BLaER1 treated with 17β-estradiol and CSF1 and Interleukin-3, amounts not matched to agents 10 nM and 100 nM (cell line): Measurements from ENCODE around the gene VPS37B.

Experiments
- H3K27ac ChIP-seq, 11 experiments: shearing (Covaris generic); formaldehyde crosslinking; 2 replicates each; pipeline ENCODE4 v1.8.1; 2022
- H3K27me3 ChIP-seq, 11 experiments: shearing (Covaris generic); formaldehyde crosslinking; 2 replicates each; pipeline ENCODE4 v1.8.1; 2022
- H3K36me3 ChIP-seq, 11 experiments: shearing (Covaris generic); formaldehyde crosslinking; 2 replicates each; pipeline ENCODE4 v1.8.1; 2022
- H3K4me1 ChIP-seq, 10 experiments: shearing (Covaris generic); formaldehyde crosslinking; 2 replicates each; pipeline ENCODE4 v1.8.1; 2022
- H3K4me2 ChIP-seq, 11 experiments: shearing (Covaris generic); formaldehyde crosslinking; 2 replicates each; pipeline ENCODE4 v1.8.1; 2022
- H3K4me3 ChIP-seq, 10 experiments: shearing (Covaris generic); formaldehyde crosslinking; 2 replicates each; pipeline ENCODE4 v1.8.1; 2022
- H3K9ac ChIP-seq, 11 experiments: shearing (Covaris generic); formaldehyde crosslinking; 2 replicates each; pipeline ENCODE4 v1.8.1; 2022
- H3K9me3 ChIP-seq, 11 experiments: shearing (Covaris generic); formaldehyde crosslinking; replicated peaks in 1 of 11; 2 replicates each; pipeline ENCODE4 v1.8.1; 2022
- H4K20me1 ChIP-seq, 11 experiments: shearing (Covaris generic); formaldehyde crosslinking; 2 replicates each; pipeline ENCODE4 v1.8.1; 2022
- Cebpa-rat ChIP-seq, 11 experiments: shearing (Covaris generic); IDR thresholded peaks; 2 replicates each; pipeline ENCODE4 v1.8.1; 2022

The VPS37B gene

GRCh38 chr12:122836027-122836921 is 59.6 kb downstream of the VPS37B start:
- Histone ChIP-seq H3K27me3 (peaks cover 0 to 21% (median 0%) of the 10 kb centered on the region in 11 experiments; a peak in 3 of 22 replicates), H3K4me3 (peak overlapping the region; percentile 67 to 91 (median 79)), H4K20me1 (peaks cover 0 to 46% (median 0%) of the 10 kb centered on the region in 11 experiments; a peak in 9 of 22 replicates)

DNA sequence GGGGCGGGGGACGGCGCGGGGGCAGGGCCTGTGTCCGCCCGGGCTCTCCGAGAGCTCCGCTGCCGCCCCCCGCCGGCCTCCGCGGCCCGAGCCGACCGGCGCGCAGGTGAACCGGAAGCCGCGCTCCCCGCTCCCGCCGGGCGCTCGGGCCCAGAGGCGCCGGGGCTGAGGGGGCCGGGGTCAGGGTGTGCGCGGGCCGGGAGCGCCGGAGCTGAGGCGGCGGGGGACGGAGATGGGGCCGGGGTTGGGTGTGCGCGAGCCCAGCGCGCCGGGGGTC is 60.2 kb downstream of the VPS37B start:
- Histone ChIP-seq H3K4me2 (peak overlapping the region; percentile 81 to 99 (median 95)), H3K27me3 (peaks cover 0 to 21% (median 0%) of the 10 kb centered on the region in 11 experiments; a peak in 3 of 22 replicates), H3K4me1 (peaks cover 16 to 57% (median 49%) of the 10 kb centered on the region in 10 experiments), H3K4me3 (peak overlapping the region; percentile 67 to 91 (median 79)), H3K36me3 (peaks cover 0 to 21% (median 0%) of the 10 kb centered on the region in 11 experiments; a peak in 5 of 22 replicates), H3K27ac (peak overlapping the region in 10 of 11 experiments; percentile 29 to 78 (median 74); a peak in 18 of 22 replicates), H3K9ac (peak overlapping the region; percentile 74 to 91 (median 80)), H3K9me3 (no peaks in the 10 kb centered on the region), H4K20me1 (peaks cover 0 to 40% (median 0%) of the 10 kb centered on the region in 11 experiments; a peak in 8 of 22 replicates)
- no peak for TF ChIP-seq Cebpa-rat (IDR thresholded peaks at IDR 0.05)

More at GRCh38 chr12:122836027-122836921, 59.6 kb downstream of the VPS37B start:
- peak overlapping the region; percentile 74 to 91 (median 80) for H3K9ac ChIP-seq
- TF ChIP-seq Cebpa-rat (IDR thresholded peaks at IDR 0.05) = peak in 1 of 11 experiments; percentile 48; a peak in 1 of 22 replicates
- peak overlapping the region; percentile 81 to 99 (median 95) for H3K4me2 ChIP-seq
- peaks cover 16 to 62% (median 55%) of the 10 kb centered on the region in 10 experiments for H3K4me1 ChIP-seq
- H3K36me3 ChIP-seq = peaks cover 0 to 21% (median 0%) of the 10 kb centered on the region in 11 experiments; a peak in 5 of 22 replicates
- H3K9me3 ChIP-seq = no peaks in the 10 kb centered on the region
- H3K27ac ChIP-seq = peak overlapping the region in 10 of 11 experiments; percentile 29 to 78 (median 74); a peak in 18 of 22 replicates

DNA sequence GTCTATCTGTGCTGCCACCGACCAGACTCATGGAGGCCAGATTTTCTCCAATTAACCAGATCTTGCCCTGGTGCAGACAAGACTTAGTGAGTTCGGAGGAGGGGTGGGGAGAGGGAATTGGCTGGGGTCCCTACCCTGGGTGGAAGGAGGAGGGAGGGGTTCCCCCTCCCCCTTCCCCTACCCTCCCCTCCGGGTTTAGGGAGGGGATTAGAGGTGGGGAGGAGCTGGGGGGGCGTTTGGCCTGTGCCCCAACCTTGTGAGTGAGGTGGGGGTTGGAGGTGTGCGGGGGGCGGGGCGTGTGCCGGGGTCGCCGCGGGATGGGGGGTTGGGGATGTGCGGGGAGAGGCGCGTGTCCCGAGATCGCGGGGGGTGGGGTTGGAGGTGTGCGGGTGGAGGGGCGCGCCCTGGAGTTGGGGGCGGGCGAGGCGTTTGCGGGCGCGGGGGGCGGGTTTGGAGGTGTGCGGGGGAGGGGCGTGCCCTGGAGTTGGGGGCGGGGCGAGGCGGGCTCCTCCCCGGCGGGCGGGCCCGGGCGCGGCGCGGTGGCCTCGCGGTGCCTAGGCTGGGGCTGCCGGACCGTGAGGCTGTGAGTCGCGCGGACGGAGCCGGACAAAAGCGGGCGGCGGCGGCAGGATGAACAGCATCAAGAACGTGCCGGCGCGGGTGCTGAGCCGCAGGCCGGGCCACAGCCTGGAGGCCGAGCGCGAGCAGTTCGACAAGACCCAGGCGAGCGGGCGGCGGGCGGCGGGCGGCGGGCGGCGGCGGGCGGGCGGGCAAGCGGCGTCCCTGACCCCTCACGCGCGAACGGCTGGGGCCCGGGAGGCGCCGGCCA is 60.8 kb downstream of the VPS37B start, which contains the start of gene HIP1R:
TSS of gene HIP1R (plus strand) at position 537 of the 829 bp plus-strand sequence. CDS start at position 631, 94 bp downstream.
- H4K20me1 ChIP-seq = peaks cover 0 to 35% (median 0%) of the 10 kb centered on the region in 11 experiments; a peak in 7 of 22 replicates
- no peak for TF ChIP-seq Cebpa-rat (IDR thresholded peaks at IDR 0.05)
- peak within 1 kb of the TSS; percentile 67 to 91 (median 79) for H3K4me3 ChIP-seq
- H3K27me3 ChIP-seq = peaks cover 0 to 21% (median 0%) of the 10 kb centered on the region in 11 experiments; a peak in 3 of 22 replicates
- H3K36me3 ChIP-seq = peaks cover 0 to 15% (median 0%) of the 10 kb centered on the region in 11 experiments; a peak in 5 of 22 replicates
- peak within 1 kb of the TSS; percentile 74 to 91 (median 80) for H3K9ac ChIP-seq
- H3K4me2 ChIP-seq = peak within 1 kb of the TSS; percentile 81 to 99 (median 95)
- peak within 1 kb of the TSS in 10 of 11 experiments; percentile 29 to 78 (median 74); a peak in 18 of 22 replicates for H3K27ac ChIP-seq
- no peaks in the 10 kb centered on the region for H3K9me3 ChIP-seq
- peaks cover 16 to 51% (median 43%) of the 10 kb centered on the region in 10 experiments for H3K4me1 ChIP-seq

GRCh38 chr12:122834104-122834920 is 61.6 kb downstream of the VPS37B start:
- Histone ChIP-seq H3K27ac (peak overlapping the region in 3 of 11 experiments; percentile 22 to 41 (median 27); a peak in 2 of 22 replicates), H3K9ac (peak overlapping the region in 8 of 11 experiments; percentile 16 to 58 (median 44); a peak in 13 of 22 replicates)

GRCh38 chr12:122830517-122831214 is 65.3 kb downstream of the VPS37B start:
- Histone ChIP-seq H3K4me2 (no peak overlapping the region), H3K4me1 (peaks cover 0 to 17% (median 13%) of the 10 kb centered on the region in 10 experiments; a peak in 16 of 20 replicates), H3K36me3 (no peaks in the 10 kb centered on the region), H4K20me1 (no peaks in the 10 kb centered on the region), H3K27ac (no peak overlapping the region), H3K9ac (no peak overlapping the region), H3K9me3 (no peaks in the 10 kb centered on the region), H3K4me3 (no peak overlapping the region), H3K27me3 (peaks cover 0 to 5% (median 0%) of the 10 kb centered on the region in 11 experiments; a peak in 3 of 22 replicates)
- TF ChIP-seq Cebpa-rat (IDR thresholded peaks at IDR 0.05) = no peak

More at GRCh38 chr12:122834104-122834920, 61.6 kb downstream of the VPS37B start:
- peaks cover 0 to 7% (median 0%) of the 10 kb centered on the region in 11 experiments; a peak in 1 of 22 replicates for H3K36me3 ChIP-seq
- H3K4me3 ChIP-seq = peak overlapping the region; percentile 38 to 84 (median 76); a peak in 18 of 20 replicates
- no peaks in the 10 kb centered on the region for H3K9me3 ChIP-seq
- H4K20me1 ChIP-seq = peaks cover 0 to 26% (median 0%) of the 10 kb centered on the region in 11 experiments; a peak in 7 of 22 replicates
- TF ChIP-seq Cebpa-rat (IDR thresholded peaks at IDR 0.05) = no peak
- peaks cover 0 to 21% (median 0%) of the 10 kb centered on the region in 11 experiments; a peak in 3 of 22 replicates for H3K27me3 ChIP-seq
- H3K4me2 ChIP-seq = peak overlapping the region; percentile 75 to 94 (median 83)
- peaks cover 16 to 43% (median 35%) of the 10 kb centered on the region in 10 experiments for H3K4me1 ChIP-seq

DNA sequence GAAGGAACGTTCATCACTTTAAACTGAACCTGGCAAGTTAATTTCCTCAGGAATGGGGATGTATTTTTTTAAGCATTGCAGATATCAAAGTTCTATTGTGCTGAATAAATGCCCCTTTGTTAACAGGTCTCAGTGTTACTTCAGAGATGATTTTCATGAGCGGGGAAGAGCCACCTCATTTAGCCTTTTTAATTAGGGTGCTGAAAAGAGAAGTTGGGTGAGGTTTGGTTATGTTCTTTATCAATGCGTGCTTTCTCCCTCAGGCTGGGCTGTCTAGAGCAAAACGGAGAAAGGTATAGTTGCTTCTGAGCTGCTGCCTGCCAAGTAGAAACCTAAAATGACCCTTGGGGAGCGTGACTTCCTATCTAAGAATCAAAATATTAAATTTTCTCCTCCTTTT is 68.7 kb downstream of the VPS37B start:
- H3K4me1 ChIP-seq = peaks cover 0 to 25% (median 9%) of the 10 kb centered on the region in 10 experiments; a peak in 12 of 20 replicates
- 0 out of 22 replicates have a peak overlapping the region, but pooled peaks of 1 of the 11 experiments have one; percentile 19 for H3K4me2 ChIP-seq
- peaks cover 0 to 5% (median 0%) of the 10 kb centered on the region in 11 experiments; a peak in 2 of 22 replicates for H3K27me3 ChIP-seq
- H3K9ac ChIP-seq = no peak overlapping the region
- no peaks in the 10 kb centered on the region for H4K20me1 ChIP-seq
- H3K4me3 ChIP-seq = no peak overlapping the region
- H3K36me3 ChIP-seq = no peaks in the 10 kb centered on the region
- TF ChIP-seq Cebpa-rat (IDR thresholded peaks at IDR 0.05) = no peak
- no peak overlapping the region for H3K27ac ChIP-seq
- no peaks in the 10 kb centered on the region for H3K9me3 ChIP-seq
